CD4-positive, alpha-beta T cell treated with Interleukin-1 beta for 1 hour (primary cell): ENCODE results near the gene MRPL9.
"Not testable (repeated sequence)": the region's sequence is repeated elsewhere in the genome, so short reads cannot be mapped to it uniquely, and the experiment has no call there.

Experiments
- DNase-seq, 2 donors: peaks; one replicate each; pipeline ENCODE4 v3.0.0-alpha.2; 2020 to 2022

The MRPL9 gene

GRCh38 chr1:151782741-151783140, 19.4 kb upstream of the MRPL9 start:
- DNase-seq: no peak

DNA sequence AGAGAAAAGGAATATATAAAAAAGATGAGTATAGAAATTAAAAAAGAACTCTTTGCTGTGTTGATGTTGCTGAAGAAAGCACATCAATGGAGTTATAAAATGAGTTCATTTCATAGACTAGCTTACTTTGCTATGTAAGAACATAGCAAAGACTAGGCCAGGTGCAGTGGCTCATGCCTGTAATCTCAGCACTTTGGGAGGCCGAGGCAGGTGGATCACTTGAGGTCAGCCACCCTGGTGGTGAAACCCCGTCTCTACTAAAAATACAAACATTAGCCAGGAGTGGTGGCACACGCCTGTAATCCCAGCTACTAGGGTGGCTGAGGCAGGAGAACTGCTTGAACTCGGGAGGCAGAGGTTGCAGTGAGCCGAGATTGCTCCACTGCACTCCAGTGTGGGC, 18.7 kb upstream of the MRPL9 start:
- not testable (repeated sequence) for DNase-seq

DNA sequence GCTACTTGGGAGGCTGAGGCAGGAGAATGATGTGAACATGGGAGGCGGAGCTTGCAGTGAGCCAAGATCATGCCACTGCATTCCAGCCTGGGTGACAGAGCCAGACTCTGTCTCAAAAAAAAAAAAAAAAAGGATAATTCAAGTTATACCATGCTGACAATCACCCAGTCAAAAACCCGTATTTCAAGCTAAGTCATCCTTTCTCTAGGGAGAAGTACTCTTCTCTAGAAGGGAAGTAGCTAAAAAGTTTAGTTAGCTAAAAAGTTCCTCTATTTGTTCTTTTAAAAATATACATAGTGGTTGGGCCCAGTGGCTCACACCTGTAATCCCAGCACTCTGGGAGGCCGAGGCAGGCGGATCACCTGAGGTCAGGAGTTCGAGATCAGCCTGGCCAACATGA, 17.4 kb upstream of the MRPL9 start:
- DNase-seq: not testable (repeated sequence)

DNA sequence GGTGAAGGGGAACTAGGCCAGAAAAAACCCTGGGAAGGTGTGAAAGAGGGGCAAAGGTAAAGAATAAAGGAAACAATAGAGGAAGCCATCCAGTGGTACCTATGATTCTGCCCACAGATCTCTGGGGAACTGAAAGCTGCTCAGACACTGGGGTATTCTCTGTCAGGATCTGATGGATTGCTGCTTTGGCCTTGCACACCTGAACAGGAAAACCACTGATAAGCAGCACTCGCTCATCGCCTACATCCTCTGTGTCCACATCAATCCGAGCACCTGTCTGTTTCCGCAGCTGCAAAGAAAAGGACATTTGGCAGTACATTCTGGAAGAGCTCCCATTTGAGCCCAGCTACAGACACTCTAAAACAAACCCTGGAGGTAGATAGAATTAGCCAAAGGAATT, 16.6 kb upstream of the MRPL9 start:
- no peak for DNase-seq

DNA sequence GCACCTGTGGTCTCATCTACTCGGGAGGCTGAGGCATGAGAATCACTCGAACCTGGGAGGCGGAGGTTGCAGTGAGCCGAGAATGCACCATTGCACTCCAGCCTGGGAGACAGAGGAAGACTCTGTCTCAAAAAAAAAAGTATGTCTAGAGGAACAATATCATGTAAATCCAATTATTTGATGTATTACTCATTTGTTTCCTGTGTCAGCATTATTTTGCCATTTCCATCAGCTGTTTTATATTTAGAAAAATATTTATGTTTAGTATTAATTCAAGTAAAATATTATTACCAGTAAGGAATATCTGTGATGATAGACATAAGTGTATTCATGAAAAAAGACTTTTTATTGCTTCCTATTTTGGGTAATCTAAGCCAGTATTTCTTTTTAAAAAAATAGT, 14.0 kb upstream of the MRPL9 start:
- no peak for DNase-seq

- DNase-seq: no peak
Observed at GRCh38 chr1:151776665-151777062, 13.4 kb upstream of the MRPL9 start.

DNA sequence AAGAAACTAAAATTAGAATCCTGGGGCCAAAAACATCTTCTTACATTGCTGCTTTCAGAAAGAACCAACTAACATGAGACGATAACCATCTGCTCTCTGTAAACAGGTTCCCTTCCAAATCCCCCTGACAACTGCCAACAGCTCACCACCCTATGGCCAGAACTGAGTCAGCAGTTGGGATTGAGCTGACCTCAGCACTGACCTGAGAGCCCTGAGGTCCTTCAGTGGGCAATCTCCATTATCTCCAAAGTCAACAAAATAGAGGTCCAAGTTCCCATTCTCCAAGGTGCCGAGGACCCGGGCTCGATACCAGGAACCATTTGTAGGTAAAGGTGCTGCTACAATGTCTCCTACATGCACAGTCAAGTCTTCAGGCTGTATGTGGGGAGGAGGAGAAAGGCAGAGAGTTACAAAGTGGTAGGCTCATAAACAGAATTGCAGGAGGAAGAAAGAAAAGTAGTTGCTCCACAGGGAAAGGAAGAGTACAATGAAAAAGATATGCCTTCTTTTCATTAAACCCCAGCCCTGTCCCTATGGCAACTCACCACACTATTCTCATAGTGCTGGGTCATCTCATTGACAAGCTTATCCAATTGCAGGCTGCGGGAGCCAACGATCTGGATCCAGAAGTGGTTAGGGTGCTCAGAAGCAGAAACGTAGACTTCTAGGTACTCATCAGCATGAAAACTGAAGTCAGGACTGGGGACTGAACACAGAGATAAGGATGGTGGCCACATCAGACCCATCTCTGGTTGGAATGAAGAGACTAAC, 12.8 kb upstream of the MRPL9 start:
- DNase-seq: no peak

DNA sequence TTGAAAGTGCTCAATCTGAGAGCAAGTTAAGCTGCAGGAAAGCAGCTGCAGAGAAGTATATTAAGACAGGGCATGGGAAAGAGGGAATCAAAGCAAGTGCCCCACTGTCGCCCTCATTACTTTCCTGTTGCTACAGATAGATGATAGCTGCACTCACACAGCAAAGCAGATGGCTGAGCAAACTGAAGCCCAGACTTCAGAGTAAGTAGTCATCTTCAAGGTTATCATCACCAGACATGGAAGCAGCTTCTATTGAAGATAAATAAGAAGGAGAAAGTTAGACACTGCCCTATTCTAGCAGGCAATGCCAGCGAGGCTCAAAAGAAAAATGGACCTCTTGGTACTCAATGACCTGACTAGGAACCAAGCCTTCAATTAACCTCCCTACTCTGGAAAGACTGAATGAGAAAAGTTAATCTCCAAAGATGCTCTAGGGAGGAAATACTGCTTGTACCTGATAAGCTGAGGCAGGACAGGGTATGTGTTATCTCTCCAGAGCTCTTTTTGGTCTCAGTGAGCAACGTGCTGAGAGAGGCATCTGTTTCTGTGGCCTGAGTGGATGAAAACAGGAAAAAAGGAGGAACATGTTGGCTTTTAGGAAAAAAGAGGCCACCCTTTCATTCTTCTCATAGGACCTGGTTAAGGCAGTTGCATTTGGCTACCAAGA, 11.1 kb upstream of the MRPL9 start:
- DNase-seq: no peak

DNA sequence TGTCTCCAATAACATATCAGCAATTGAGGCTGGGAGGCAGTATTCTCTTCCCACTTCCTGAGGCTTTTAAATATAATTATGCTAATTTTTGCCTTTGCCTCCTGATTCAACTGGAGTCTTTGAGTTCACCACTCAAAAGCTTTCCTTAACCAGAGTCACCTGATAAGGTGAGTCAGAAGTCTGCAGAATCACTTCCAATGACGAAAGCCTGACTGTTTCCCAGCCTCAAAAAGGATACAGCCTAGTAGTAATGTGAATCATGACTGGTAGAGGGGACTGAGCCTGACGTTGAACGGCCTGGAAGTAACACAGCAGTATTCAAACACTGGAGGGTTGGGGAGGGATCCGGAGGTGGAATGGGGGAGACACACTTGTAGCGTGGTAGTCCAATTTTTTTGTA, 10.4 kb upstream of the MRPL9 start:
- DNase-seq: no peak

GRCh38 chr1:151769270-151769669, 6.0 kb upstream of the MRPL9 start:
- not testable (repeated sequence) for DNase-seq

DNA sequence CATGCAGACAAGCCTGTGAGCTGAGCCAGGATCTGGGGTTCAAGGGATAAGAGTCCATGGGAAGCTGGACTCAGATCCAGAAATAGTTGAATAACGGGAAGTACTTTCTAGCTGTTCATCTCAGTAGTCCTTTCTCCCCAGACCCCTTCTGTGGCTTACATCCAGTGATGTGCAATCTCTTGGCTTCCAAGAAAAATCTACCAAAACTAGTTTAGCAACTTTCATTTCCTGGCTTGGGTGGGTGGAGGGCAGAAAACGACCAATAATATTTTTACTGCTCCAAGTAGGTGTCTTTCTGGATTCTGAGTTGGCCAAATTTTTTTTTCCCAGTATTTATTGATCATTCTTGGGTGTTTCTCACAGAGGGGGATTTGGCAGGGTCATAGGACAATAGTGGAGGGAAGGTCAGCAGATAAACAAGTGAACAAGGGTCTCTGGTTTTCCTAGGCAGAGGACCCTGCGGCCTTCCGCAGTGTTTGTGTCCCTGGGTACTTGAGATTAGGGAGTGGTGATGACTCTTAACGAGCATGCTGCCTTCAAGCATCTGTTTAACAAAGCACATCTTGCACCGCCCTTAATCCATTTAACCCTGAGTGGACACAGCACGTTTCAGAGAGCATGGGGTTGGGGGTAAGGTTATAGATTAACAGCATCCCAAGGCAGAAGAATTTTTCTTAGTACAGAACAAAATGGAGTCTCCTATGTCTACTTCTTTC, 5.2 kb upstream of the MRPL9 start:
- DNase-seq: not testable (repeated sequence)

GRCh38 chr1:151763990-151764389, 694 bp upstream of the MRPL9 start:
- no peak for DNase-seq

DNA sequence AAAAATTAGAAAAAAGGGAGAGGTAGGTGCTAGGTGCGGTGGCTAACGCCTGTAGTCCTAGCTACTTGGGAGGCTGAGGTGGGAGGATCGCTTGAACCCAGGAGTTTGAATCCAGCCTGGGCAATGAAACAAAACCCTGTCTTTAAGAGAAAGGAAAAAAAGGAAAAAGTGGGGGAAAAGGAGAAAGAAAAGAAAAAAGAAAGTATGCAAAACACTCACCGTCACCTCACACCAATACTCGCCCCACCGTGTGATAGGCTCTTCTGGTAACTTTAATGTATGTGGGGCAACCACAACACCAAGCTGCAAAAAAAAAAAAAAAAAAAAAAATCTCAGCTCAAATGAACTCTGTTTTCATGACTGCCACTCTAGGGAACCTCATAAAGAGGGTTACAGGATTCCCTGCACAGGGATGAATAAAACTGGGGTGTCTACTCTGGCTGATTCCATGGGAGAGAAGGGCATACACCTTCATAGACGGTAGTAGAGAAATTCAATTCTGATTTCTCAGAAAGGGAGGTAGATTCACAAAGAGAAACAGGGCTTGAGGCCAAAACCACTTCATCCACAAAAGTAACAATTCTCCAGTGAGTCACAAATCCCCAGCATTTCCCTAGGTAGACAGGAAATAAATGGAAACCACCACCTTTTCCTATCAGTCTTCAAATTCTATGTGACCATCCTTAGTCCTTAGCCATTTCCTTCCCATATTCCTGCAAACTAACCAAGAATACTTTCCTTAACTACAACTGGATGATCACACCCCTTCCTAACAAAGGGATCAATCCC, 2.5 kb downstream of the MRPL9 start:
- DNase-seq: no peak

- no peak for DNase-seq
Observed at GRCh38 chr1:151759241-151759640, 4.1 kb downstream of the MRPL9 start.

- no peak for DNase-seq
Observed at GRCh38 chr1:151756291-151756690, 7.0 kb downstream of the MRPL9 start.

- DNase-seq: no peak
Observed at GRCh38 chr1:151741516-151741915, 21.8 kb downstream of the MRPL9 start.

GRCh38 chr1:151739590-151740355, 23.5 kb downstream of the MRPL9 start:
- DNase-seq: no peak

GRCh38 chr1:151737479-151737878, 25.8 kb downstream of the MRPL9 start:
- no peak for DNase-seq

DNA sequence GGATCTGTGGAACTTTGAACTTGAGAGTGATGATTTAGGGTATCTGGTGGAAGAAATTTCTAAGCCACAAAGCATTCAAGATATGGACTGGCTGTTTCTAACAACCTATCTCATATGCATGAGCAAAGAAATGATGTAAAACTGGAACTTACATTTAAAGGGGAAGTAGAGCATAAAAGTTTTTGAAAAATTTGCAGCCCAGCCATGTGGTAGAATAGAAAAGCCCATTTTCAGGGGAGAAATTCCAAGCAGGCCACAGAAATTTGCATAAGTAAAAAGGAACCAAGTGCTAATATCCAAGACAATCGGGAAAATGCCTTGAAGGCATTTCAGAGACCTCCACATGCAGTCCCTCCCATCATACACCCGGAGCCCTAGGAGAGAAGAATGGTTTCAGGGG, 26.3 kb downstream of the MRPL9 start:
- no peak for DNase-seq

- not testable (repeated sequence) for DNase-seq
Observed at GRCh38 chr1:151733995-151734394, 29.3 kb downstream of the MRPL9 start.

DNA sequence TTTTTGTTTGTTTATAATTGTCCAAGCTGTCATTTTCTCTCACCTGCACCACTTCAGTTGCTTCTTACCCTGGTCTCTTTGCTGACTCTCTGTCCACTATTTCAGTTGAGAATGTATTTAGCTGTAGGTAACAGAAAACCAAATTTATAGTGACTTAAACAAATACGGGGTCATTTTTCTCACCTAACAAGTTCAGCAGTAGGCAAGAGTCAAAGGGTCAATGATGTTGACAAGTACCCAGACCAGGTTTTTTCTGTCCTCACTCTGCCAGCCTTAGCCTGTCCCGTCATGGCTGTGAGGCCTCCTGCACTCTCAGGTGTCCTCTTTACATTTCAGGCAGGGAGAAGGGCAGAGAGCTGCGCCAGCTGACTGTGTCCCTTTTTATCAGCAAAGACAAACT, 30.2 kb downstream of the MRPL9 start:
- DNase-seq: no peak

- no peak for DNase-seq
Observed at GRCh38 chr1:151729966-151730291, 33.4 kb downstream of the MRPL9 start.
